ENCODE results near the gene STK11IP.

DNA sequence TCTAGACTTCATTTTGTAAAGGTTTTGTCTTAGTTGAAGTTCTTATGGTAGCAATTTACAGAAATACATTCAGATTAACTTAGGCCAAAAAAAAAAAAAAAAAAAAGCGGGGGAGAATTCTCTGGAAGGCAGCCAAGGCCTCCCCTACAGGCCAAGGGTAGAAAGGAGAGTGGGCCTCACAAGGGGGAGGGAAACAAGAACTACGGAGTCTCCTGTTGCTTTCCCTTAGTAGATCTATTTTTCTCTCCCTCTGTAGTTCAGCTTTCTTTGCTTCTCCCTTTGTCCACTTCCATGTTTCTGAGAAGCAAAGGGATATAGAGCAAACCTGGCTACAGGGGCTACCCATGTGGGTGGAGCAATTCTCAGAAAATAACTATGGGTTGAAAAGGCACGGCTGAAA lies 2.4 kb upstream of the STK11IP start:
- TF ChIP-seq CTCF (IDR thresholded peaks at IDR 0.05): no peak
- TF ChIP-seq POLR2A (IDR thresholded peaks at IDR 0.05): no peak
